ENCODE results near the gene LIN37. TPM values are rescaled to one million over a fixed set of nuclear protein-coding genes. Genes with fewer than 3 reads are reported as not detected.
A peak's percentile ranks its signal among the peaks of the same experiment; 100 is the strongest.

Gene LIN37
- total and polyA plus RNA-seq, 4 donors, result 2.6 to 7.0 (median 6.1) TPM

DNA sequence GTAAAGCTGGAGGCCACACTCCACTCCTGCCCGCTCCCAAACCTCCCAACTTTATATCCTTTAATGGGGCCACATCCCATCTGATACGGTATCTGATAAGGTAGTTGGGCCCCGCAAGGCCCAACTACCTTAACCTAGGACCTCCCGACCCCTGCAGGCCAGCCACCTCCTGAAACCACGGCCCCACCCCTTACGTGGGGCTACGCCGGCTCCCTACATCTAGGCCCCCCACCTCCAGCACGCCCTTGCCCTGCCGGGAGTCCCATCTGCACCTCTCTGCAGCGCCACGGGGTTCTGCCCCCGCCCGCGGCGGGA lies 8.3 kb upstream of the LIN37 start (continued):
- TF ChIP-seq RXRA (IDR thresholded peaks at IDR 0.05) (no peak), FOXA2 (IDR thresholded peaks at IDR 0.05) (no peak), EGR1 (IDR thresholded peaks at IDR 0.05; ENCODE audit: low read depth in 2 of 2) (no peak), TAF1 (conservative IDR thresholded peaks at IDR 0.05) (no peak), NR2F2 (IDR thresholded peaks at IDR 0.05) (no peak), FOXA1 (IDR thresholded peaks at IDR 0.05) (no peak), GABPA (IDR thresholded peaks at IDR 0.05 in 1 of 2, conservative IDR thresholded peaks at IDR 0.05 in 1 of 2) (no peak), JUND (IDR thresholded peaks at IDR 0.05) (no peak)
- TF ChIP-seq, protein P1, sequence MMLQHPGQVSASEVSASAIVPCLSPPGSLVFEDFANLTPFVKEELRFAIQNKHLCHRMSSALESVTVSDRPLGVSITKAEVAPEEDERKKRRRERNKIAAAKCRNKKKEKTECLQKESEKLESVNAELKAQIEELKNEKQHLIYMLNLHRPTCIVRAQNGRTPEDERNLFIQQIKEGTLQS (IDR thresholded peaks at IDR 0.05), result no peak

DNA sequence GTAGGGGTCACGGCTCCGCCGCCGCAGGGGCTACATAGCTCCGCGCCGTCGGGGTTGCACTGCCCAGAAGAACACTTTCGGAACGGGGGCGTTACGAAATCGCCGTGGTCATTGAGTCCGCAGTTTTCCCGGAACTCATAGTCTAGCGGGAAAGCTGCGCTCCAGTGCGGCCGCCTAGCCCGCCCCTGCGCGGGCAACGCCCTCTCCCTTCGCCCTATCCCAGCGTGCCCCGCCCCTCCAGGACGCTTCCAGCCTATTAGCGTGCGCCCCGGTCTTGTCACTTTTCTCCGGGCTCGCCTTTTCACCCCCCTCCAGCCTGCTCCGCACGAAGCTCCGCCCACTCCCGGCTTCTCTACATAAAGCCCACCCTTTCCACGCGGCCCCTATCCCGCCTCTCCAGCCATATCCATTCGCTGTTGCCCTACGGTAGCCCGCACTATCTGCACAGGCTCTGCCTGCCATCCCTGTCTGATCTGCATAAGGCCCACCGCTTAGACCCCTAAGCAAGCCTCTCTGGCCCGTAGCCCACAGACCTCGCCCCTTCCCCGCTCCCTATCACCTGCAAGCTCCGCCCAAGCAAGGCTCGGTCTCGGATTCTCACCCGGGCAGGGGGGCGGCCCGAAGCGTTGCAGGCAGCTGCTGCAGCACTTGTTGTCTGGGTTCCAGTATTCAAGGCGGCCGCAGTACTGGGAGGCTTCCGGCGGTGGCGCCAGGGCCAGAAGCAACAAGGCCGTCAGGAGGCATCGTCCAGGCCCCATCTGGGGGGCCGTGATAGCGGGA lies 7.8 kb upstream of the LIN37 start:
- H3K9me3 ChIP-seq (ENCODE audit: control insufficient read depth in 4 of 4, low read length in 3 of 4), result no peaks in the 10 kb centered on the region
- DNase-seq (ENCODE audit: low spot score), result peak; percentile 96
- peaks cover 7 to 31% (median 11%) of the 10 kb centered on the region in 4 donors for H3K36me3 ChIP-seq (ENCODE audit: control insufficient read depth in 4 of 4, insufficient read depth in 3 of 4, low read depth in 1 of 4, low read length in 3 of 4)
- peaks cover 12 to 48% (median 20%) of the 10 kb centered on the region in 4 donors for H3K4me1 ChIP-seq (ENCODE audit: control insufficient read depth in 4 of 4, insufficient read depth in 4 of 4, low read length in 3 of 4)
- WGBS, result under 1% methylated on average over 63 of the region's 63 CpGs
- H3K27me3 ChIP-seq (ENCODE audit: control insufficient read depth in 4 of 4, insufficient read depth in 4 of 4, low read length in 3 of 4), result no peaks in the 10 kb centered on the region
- H3K4me3 ChIP-seq (ENCODE audit: low read depth in 1 of 3, low read length in 3 of 3), result peak overlapping the region; percentile 60 to 73 (median 73)
- TF ChIP-seq, protein P2, sequence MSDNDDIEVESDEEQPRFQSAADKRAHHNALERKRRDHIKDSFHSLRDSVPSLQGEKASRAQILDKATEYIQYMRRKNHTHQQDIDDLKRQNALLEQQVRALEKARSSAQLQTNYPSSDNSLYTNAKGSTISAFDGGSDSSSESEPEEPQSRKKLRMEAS (IDR thresholded peaks at IDR 0.05), result peak; percentile 75
- no peak for TF ChIP-seq ZBTB33 (IDR thresholded peaks at IDR 0.05)
- TF ChIP-seq NR2F2 (IDR thresholded peaks at IDR 0.05), result no peak
- peak in 1 of 2 donors; percentile 70 for TF ChIP-seq GABPA (IDR thresholded peaks at IDR 0.05 in 1 of 2, conservative IDR thresholded peaks at IDR 0.05 in 1 of 2)
- TF ChIP-seq HNF4G (IDR thresholded peaks at IDR 0.05), result peak; percentile 9
- TF ChIP-seq EGR1 (IDR thresholded peaks at IDR 0.05; ENCODE audit: low read depth in 2 of 2), result no peak
- TF ChIP-seq HNF4A (conservative IDR thresholded peaks at IDR 0.05), result peak; percentile 49 to 63
- peak in 1 of 2 donors; percentile 51 for TF ChIP-seq JUND (IDR thresholded peaks at IDR 0.05)
- TF ChIP-seq REST (IDR thresholded peaks at IDR 0.05), result peak; percentile 72
- TF ChIP-seq TAF1 (conservative IDR thresholded peaks at IDR 0.05), result peak; percentile 62
- peak; percentile 26 to 49 for TF ChIP-seq RXRA (IDR thresholded peaks at IDR 0.05)
- TF ChIP-seq FOXA2 (IDR thresholded peaks at IDR 0.05), result peak; percentile 8
- TF ChIP-seq YY1 (IDR thresholded peaks at IDR 0.05), result peak; percentile 73
- TF ChIP-seq, protein P1 (IDR thresholded peaks at IDR 0.05), result no peak
- TF ChIP-seq RAD21 (IDR thresholded peaks at IDR 0.05), result no peak
- TF ChIP-seq FOXA1 (IDR thresholded peaks at IDR 0.05), result peak; percentile 9
- TF ChIP-seq, protein P3, sequence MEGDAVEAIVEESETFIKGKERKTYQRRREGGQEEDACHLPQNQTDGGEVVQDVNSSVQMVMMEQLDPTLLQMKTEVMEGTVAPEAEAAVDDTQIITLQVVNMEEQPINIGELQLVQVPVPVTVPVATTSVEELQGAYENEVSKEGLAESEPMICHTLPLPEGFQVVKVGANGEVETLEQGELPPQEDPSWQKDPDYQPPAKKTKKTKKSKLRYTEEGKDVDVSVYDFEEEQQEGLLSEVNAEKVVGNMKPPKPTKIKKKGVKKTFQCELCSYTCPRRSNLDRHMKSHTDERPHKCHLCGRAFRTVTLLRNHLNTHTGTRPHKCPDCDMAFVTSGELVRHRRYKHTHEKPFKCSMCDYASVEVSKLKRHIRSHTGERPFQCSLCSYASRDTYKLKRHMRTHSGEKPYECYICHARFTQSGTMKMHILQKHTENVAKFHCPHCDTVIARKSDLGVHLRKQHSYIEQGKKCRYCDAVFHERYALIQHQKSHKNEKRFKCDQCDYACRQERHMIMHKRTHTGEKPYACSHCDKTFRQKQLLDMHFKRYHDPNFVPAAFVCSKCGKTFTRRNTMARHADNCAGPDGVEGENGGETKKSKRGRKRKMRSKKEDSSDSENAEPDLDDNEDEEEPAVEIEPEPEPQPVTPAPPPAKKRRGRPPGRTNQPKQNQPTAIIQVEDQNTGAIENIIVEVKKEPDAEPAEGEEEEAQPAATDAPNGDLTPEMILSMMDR (IDR thresholded peaks at IDR 0.05; ENCODE audit: low read depth, low read length, missing input control), result no peak
- peak; percentile 89 for TF ChIP-seq SP1 (IDR thresholded peaks at IDR 0.05)
- peak overlapping the region; percentile 89 to 93 for H3K27ac ChIP-seq (ENCODE audit: low read depth in 1 of 2, low read length in 2 of 2)
- peak overlapping the region; percentile 66 to 84 for H3K9ac ChIP-seq (ENCODE audit: low read depth in 1 of 2, low read length in 2 of 2)

All from liver (tissue), 9 donors.